NCI-H526 treated with DMSO at 0.1 percent for 48 hours (cell line): Measurements from ENCODE around the gene PCSK5.

Experiments used
- DNase-seq: peaks from one replicate; lab custom pipeline; 2025; lab: John Stamatoyannopoulos, UW

The PCSK5 gene

GRCh38 chr9:75921391-75922127, 31.1 kb downstream of the PCSK5 start:
- DNase-seq = no peak

DNA sequence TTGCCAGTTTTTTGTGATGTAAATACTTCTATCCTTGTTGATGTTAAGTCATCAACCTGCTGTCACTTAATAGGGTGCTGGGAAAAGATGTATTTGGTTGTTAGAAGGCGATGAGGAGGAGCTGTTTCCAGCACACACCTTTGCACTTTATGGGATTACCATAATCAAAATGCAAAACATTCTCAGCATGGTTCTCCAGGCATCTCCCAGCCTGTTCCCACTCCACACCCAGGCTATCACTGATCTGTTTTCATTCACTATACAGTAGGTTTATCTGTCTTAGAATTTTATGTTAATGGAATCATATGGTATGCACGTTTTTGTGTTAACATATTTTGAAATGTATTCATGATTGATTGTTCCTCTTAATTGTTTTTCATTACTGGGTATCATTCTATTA, 35.9 kb downstream of the PCSK5 start:
- DNase-seq = peak; percentile 30

GRCh38 chr9:75927356-75927755, 36.9 kb downstream of the PCSK5 start:
- DNase-seq = no peak

DNA sequence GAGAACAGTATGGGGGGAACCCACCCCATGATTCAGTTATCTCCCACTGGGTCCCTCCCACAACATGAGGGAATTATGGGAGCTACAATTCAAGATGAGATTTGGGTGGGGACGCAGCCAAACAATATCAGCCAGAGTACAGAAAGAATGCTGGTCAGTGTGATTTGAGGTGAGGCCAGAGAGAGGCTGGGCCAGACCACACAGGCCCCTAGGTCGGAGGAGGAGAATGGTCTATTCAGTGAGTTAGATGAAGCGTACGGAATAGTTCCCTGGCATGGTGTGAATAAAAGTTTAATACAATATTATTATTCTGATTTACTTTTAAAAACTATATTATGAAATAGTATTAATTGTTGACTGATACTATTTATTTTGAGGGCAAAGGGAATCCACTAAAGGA, 39.7 kb downstream of the PCSK5 start:
- DNase-seq = no peak

GRCh38 chr9:75930730-75931321, 40.4 kb downstream of the PCSK5 start:
- DNase-seq = no peak

GRCh38 chr9:75933982-75934381, 43.5 kb downstream of the PCSK5 start:
- DNase-seq = no peak

- DNase-seq = no peak
These were observed 45.1 kb downstream of the PCSK5 start for GRCh38 chr9:75935591-75935990.

DNA sequence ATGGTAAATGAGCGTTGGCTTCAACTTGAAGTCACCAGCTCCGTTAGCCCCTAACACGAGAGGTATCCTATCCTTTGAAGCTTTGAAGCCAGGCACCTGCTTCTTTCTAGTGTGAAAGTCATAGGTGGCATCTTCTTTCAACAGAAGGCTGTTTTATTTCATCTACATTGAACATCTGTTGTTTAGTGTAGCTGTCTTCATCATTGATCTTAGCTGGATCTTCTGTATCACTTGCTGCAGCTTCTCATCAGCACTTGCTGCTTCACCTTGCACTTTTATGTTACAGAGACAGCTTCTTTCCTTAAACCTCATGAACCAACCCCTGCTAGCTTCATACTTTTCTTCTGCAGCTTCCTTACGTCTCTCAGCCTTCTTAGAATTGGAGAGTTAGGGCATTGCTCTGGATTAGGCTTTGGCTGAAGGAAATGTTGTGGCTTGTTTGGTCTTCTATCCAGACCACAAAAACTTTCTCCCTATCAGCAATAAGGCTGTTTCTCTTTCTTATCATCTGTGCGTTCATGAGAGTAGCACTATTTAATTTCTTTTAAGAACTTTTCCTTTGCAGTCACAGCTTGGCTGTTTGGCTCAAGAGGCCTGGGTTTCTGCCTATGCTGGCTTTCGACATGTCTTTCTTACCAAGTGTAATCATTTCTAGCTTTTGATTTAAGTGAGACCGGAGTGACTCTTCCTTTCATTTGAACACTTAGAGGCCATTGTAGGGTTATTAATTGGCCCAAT, 47.2 kb downstream of the PCSK5 start:
- DNase-seq = no peak

DNA sequence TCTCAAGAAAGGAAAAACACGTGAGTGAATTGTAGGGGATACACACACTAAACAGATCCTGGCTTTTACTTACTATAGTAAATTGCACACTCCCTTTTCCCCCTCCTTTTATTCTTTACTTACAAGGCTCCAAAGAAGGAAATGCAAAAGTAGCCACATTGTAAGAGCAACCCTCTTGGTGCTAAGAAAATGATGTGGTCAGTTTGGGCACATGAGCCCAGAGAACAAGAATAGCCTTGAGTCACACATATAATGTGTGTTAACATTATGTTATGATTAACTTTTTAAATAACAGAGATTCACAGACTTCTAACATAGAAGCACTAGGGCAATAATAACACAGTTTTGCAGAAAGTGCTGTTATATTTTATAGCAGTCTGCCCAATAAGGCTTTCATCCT, 48.5 kb downstream of the PCSK5 start:
- DNase-seq = no peak

- no peak for DNase-seq
These were observed 49.2 kb downstream of the PCSK5 start for GRCh38 chr9:75939536-75940111.

GRCh38 chr9:75941066-75941465, 50.6 kb downstream of the PCSK5 start:
- DNase-seq = no peak

DNA sequence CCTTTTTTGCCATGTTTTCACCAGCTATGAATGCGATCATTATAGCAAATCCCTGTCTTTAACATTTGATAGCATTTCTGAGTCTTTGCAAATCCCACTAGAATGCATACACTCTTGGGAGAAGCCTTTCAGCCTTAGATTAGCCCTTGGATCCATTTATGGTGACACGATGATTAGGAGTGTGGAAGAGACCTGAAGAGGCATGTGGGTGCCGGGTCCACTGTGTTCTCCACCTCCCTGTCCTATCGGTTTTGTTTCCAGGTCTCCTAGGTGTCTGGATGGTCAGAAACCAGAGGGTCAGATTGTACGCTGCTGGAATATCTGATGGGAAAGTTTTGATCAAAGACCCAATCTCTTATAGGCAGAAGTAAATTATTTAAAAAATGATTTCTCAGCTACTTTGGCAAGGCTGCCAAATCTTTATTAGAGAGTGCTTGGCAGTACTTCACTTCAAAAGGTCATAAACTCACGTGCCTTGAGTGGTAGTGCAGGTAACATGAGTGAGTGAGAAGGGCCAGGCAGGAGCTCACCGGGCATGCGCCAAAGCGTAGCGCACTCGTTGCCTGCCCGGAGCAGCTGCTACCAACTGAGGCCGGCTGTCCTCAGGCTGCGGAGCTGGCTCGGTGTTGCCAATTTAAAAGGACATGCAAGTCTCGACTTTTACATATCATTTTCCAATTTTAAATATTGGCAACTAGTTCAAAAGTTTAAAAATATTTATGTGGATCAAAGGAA, 51.3 kb downstream of the PCSK5 start:
- no peak for DNase-seq

DNA sequence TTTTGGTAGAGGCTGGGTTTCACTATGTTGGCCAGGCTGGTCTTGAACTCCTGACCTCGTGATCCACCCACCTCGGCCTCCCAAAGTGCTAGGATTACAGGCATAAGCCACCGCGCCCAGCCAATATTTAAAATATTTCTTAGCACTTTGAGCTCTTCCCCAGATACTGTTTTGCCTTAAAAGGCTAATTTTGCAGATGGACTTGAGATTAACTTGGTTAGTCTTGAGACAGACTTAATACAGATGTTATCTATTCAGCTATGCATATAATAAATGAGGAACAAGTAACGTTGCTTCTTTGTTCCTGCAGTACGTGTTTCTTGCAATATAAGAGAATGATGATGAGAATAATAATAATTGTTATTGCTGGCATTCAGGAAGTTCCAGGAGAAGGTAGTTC, 56.3 kb downstream of the PCSK5 start:
- no peak for DNase-seq

- no peak for DNase-seq
These were observed 56.8 kb downstream of the PCSK5 start for GRCh38 chr9:75947233-75947632.

- no peak for DNase-seq
These were observed 60.5 kb downstream of the PCSK5 start for GRCh38 chr9:75950998-75951397.

- DNase-seq = no peak
These were observed 62.7 kb downstream of the PCSK5 start for GRCh38 chr9:75953218-75953617.

GRCh38 chr9:75956161-75956560, 65.7 kb downstream of the PCSK5 start:
- no peak for DNase-seq

- DNase-seq = no peak
These were observed 66.6 kb downstream of the PCSK5 start for GRCh38 chr9:75957116-75957515.

- DNase-seq = no peak
These were observed 67.8 kb downstream of the PCSK5 start for GRCh38 chr9:75958226-75958625.

DNA sequence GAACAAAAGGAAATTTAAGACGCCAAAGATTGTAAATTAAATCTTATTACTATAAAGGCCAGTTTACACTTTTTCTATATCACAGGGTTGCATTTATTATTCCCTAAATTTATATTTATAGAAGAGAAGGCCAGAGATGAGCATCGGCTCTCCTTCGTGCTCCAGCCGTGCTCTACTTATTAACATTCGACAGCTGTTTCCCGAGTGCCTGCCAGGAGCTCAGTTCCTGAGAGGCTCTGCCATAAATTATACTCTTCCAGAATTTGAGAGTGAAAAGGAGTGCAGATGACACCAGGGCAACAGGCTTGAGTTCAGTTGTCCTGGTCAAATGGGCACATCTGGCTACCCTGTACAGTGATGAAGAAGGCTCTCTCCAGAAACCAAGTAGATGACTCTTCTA, 70.1 kb downstream of the PCSK5 start:
- no peak for DNase-seq

- DNase-seq = no peak
These were observed 71.7 kb downstream of the PCSK5 start for GRCh38 chr9:75962013-75962661.

DNA sequence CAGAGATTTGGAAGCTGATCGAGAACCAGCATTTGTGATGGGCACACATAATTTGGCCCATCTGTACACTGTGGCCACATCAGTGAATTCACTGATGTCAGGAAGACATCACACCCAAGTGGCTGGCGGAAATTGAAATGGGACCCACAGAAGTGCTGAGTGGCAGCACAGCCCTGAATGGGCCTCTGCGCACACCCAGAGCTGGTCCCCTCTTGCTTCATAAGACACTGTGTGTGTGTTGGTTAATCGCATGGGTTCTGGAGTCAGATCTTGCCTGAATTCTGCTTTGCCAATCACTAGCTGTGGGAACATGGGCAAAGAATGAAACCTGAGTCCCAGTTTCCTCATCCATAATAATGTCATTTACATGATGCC, 72.2 kb downstream of the PCSK5 start:
- DNase-seq = no peak
